Measurements from ENCODE around the gene PRSS27. TPM values are rescaled to one million over a fixed set of nuclear protein-coding genes. Genes with fewer than 3 reads are reported as not detected.

PRSS27 gene
- total RNA-seq, 2 experiments from 2014 or later = 1.5 to 1.7 TPM

DNA sequence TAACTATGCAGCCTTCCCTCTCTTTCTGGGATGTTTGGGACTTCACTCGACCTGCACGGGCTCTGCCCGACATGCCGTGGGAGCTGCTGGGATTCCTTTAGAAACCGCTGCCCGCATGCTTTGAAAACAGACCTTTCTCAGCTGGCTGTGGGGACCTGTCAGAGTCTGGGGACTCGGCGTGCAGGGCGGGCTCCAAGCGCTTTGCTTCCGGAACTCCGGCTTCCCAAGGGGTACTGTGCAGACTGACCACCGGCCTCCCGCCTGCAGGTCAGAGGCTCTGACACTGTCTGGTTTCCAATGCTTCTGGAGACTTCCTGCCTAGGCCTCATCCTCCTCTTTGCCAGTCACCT is 11.8 kb downstream of the PRSS27 start:
- Mint-ChIP-seq H3K36me3 (ENCODE audit: low read depth) (peaks cover 3% of the 10 kb centered on the region), H3K4me1 (no peaks in the 10 kb centered on the region), H3K9me3 (no peaks in the 10 kb centered on the region), H3K27me3 (no peaks in the 10 kb centered on the region), H3K4me3 (no peak overlapping the region), H3K27ac (no peak overlapping the region)
- ChIA-PET POLR2A (no interaction called here), CTCF (interaction anchor here (0.5 kb wide), 1 partner anchor 398 kb away, joined by 4 read pairs; no protein-coding TSS in a partner anchor)
- DNase-seq = no peak

- CTCF ChIA-PET = no interaction called here
- H3K4me1 Mint-ChIP-seq = no peaks in the 10 kb centered on the region
These were observed 12.4 kb downstream of the PRSS27 start for GRCh38 chr16:2707368-2708289.

GRCh38 chr16:2706611-2707311 is 13.3 kb downstream of the PRSS27 start:
- CTCF ChIA-PET = no interaction called here
- H3K4me3 Mint-ChIP-seq = no peak overlapping the region
- POLR2A ChIA-PET = no interaction called here

More at GRCh38 chr16:2707368-2708289, 12.4 kb downstream of the PRSS27 start:
- Mint-ChIP-seq H3K9me3 (no peaks in the 10 kb centered on the region), H3K27me3 (no peaks in the 10 kb centered on the region), H3K36me3 (ENCODE audit: low read depth) (peaks cover 3% of the 10 kb centered on the region), H3K4me3 (no peak overlapping the region), H3K27ac (no peak overlapping the region)
- no peak for DNase-seq
- POLR2A ChIA-PET = no interaction called here

GRCh38 chr16:2706085-2706484 is 13.9 kb downstream of the PRSS27 start:
- H3K36me3 Mint-ChIP-seq (ENCODE audit: low read depth) = peaks cover 3% of the 10 kb centered on the region
- no peaks in the 10 kb centered on the region for H3K4me1 Mint-ChIP-seq
- POLR2A ChIA-PET = no interaction called here

More at GRCh38 chr16:2706611-2707311, 13.3 kb downstream of the PRSS27 start:
- no peaks in the 10 kb centered on the region for H3K9me3 Mint-ChIP-seq
- no peak for DNase-seq
- H3K27ac Mint-ChIP-seq = no peak overlapping the region
- peaks cover 3% of the 10 kb centered on the region for H3K36me3 Mint-ChIP-seq (ENCODE audit: low read depth)
- H3K27me3 Mint-ChIP-seq = no peaks in the 10 kb centered on the region
- no peaks in the 10 kb centered on the region for H3K4me1 Mint-ChIP-seq

DNA sequence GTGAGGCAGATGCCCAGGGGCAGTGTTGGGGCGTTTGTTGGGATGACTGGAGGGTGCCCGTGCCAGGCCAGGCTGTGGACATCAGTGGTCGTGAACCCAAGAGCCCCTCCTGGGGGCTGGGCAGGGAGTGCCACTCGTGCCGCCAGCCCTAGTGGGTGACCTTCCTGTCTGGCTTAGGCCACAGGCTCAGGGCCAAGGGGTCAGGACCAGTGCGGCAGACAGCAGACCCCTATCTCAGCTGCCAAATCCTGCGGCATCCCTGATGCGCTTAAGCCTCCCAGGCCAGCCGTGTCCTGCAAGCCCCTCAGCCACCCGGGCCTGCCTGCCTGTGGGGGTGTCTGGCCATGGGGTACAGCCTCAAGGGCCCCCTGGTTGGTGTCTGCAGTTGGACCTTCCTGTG is 14.7 kb downstream of the PRSS27 start:
- POLR2A ChIA-PET = no interaction called here
- Mint-ChIP-seq H3K36me3 (ENCODE audit: low read depth) (peaks cover 3% of the 10 kb centered on the region), H3K9me3 (no peaks in the 10 kb centered on the region)

More at GRCh38 chr16:2706085-2706484, 13.9 kb downstream of the PRSS27 start:
- Mint-ChIP-seq H3K27ac (no peak overlapping the region), H3K27me3 (no peaks in the 10 kb centered on the region), H3K9me3 (no peaks in the 10 kb centered on the region), H3K4me3 (no peak overlapping the region)
- CTCF ChIA-PET = no interaction called here
- DNase-seq = no peak

DNA sequence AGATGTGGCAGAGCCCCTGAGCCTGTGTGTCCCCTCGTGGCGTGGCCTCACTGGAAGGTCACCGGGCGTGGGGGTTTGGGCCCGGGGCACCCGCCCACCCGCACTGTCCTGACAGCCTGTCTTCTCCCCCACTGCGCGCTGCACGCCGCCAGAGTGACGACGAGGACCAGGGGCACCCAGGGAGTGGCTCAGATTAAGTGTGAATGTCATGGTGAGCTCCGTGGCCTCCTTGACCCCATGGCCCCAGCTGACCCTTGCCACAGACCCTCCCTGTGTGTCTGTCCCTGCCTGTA is 15.1 kb downstream of the PRSS27 start:
- no peaks in the 10 kb centered on the region for H3K4me1 Mint-ChIP-seq

More for the DNA sequence above, 14.7 kb downstream of the PRSS27 start:
- Mint-ChIP-seq H3K27ac (no peak overlapping the region), H3K27me3 (no peaks in the 10 kb centered on the region), H3K4me1 (no peaks in the 10 kb centered on the region), H3K4me3 (no peak overlapping the region)
- CTCF ChIA-PET = no interaction called here
- DNase-seq = no peak

GRCh38 chr16:2704166-2704982 is 15.7 kb downstream of the PRSS27 start:
- Mint-ChIP-seq H3K9me3 (no peaks in the 10 kb centered on the region), H3K36me3 (ENCODE audit: low read depth) (peaks cover 3% of the 10 kb centered on the region), H3K27me3 (no peaks in the 10 kb centered on the region), H3K4me3 (no peak overlapping the region), H3K4me1 (no peaks in the 10 kb centered on the region), H3K27ac (no peak overlapping the region)
- DNase-seq = no peak
- ChIA-PET POLR2A (no interaction called here), CTCF (no interaction called here)

More for the DNA sequence above, 15.1 kb downstream of the PRSS27 start:
- Mint-ChIP-seq H3K4me3 (no peak overlapping the region), H3K36me3 (ENCODE audit: low read depth) (peaks cover 3% of the 10 kb centered on the region), H3K27ac (no peak overlapping the region), H3K27me3 (no peaks in the 10 kb centered on the region), H3K9me3 (no peaks in the 10 kb centered on the region)
- POLR2A ChIA-PET = no interaction called here
- no peak for DNase-seq
- CTCF ChIA-PET = no interaction called here

DNA sequence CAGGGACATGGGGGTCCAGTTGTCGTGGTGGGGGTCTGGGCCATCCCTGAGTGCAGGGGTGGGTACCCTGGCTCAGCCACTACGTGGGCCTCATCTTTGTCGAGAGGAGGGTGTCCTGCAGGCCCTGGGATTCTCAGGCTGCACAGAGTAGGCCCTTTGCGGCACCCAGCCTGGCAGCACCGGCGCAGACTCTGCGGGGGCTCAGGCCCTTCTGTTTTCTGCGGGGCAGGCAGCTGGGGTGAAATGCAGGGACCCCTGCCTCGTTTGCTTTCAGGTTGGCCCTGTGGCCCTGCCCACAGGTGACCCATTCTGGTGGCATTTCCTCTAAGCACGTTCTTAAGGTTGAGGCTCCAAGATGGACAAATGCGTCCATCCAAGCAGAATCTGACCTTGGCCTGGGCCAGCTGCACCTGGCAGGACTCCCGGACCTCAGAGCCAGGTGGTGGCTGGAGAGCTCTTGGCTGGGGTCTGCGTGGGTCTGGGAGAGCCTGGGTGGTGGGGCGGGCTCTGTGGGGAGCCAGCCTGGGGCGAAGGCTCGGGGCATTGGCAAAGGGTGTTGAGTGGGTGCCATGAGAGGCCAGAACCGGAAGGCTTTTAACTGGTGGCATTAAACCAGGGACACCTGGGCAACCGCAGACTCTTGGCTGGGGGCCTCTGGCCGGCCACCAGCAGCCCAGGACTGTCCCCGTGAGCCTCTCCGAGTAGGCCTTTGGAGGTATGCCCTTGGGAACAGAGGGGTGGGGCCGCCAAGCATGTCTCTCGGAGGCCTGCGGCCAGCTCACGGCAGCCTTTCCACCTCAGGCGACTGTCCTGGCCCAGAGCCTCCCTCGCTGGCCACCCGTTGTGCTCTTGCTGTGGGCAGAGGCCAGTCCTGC is 16.9 kb downstream of the PRSS27 start:
- ChIA-PET POLR2A (no interaction called here), CTCF (no interaction called here)
- Mint-ChIP-seq H3K9me3 (no peaks in the 10 kb centered on the region), H3K4me1 (no peaks in the 10 kb centered on the region), H3K36me3 (ENCODE audit: low read depth) (peaks cover 2% of the 10 kb centered on the region), H3K4me3 (no peak overlapping the region), H3K27ac (no peak overlapping the region), H3K27me3 (no peaks in the 10 kb centered on the region)
- no peak for DNase-seq

DNA sequence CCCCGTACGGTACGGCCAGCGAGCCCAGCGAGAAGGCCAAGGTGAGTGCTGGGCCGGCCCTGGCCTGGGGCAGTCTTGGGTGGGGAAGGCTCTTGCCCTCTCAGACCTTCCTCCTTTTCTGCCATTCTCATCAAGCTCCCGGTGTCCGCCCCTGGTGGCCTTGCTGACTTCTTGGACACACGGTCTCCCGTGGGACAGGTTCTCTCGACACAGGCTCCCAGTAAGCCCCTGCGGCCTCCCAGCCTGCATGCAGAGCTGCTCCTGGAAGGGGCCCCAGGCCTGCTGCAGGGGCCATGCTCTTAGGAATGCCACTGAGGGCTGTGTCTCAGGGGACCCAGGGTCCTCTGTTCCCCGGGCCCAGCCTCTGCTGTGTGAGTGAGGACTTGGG is 17.6 kb downstream of the PRSS27 start:
- CTCF ChIA-PET = interaction anchor here (1.2 kb wide), 1 partner anchor 11 kb away, joined by 4 read pairs; no protein-coding TSS in a partner anchor
- no peak overlapping the region for H3K4me3 Mint-ChIP-seq
- no peaks in the 10 kb centered on the region for H3K27me3 Mint-ChIP-seq
- no peaks in the 10 kb centered on the region for H3K4me1 Mint-ChIP-seq
- no peaks in the 10 kb centered on the region for H3K9me3 Mint-ChIP-seq
- POLR2A ChIA-PET = no interaction called here
- no peak for DNase-seq
- no peak overlapping the region for H3K27ac Mint-ChIP-seq
- no peaks in the 10 kb centered on the region for H3K36me3 Mint-ChIP-seq (ENCODE audit: low read depth)

- ChIA-PET CTCF (interaction anchor here (1.2 kb wide), 1 partner anchor 10 kb away, joined by 4 read pairs; no protein-coding TSS in a partner anchor), POLR2A (no interaction called here)
- H3K27me3 Mint-ChIP-seq = no peaks in the 10 kb centered on the region
- H3K4me3 Mint-ChIP-seq = no peak overlapping the region
- peaks cover 4% of the 10 kb centered on the region for H3K36me3 Mint-ChIP-seq (ENCODE audit: low read depth)
- peak overlapping the region; percentile 5 for H3K27ac Mint-ChIP-seq
- DNase-seq = no peak
- no peaks in the 10 kb centered on the region for H3K9me3 Mint-ChIP-seq
- no peaks in the 10 kb centered on the region for H3K4me1 Mint-ChIP-seq
These were observed 18.1 kb downstream of the PRSS27 start for GRCh38 chr16:2701713-2702437.

- Mint-ChIP-seq H3K27ac (no peak overlapping the region), H3K27me3 (no peaks in the 10 kb centered on the region), H3K4me3 (no peak overlapping the region), H3K36me3 (ENCODE audit: low read depth) (peaks cover 4% of the 10 kb centered on the region), H3K4me1 (no peaks in the 10 kb centered on the region), H3K9me3 (no peaks in the 10 kb centered on the region)
- no peak for DNase-seq
- POLR2A ChIA-PET = no interaction called here
- CTCF ChIA-PET = interaction anchor here (1.2 kb wide), 1 partner anchor 10 kb away, joined by 4 read pairs; no protein-coding TSS in a partner anchor
These were observed 18.8 kb downstream of the PRSS27 start for GRCh38 chr16:2701272-2701671.

DNA sequence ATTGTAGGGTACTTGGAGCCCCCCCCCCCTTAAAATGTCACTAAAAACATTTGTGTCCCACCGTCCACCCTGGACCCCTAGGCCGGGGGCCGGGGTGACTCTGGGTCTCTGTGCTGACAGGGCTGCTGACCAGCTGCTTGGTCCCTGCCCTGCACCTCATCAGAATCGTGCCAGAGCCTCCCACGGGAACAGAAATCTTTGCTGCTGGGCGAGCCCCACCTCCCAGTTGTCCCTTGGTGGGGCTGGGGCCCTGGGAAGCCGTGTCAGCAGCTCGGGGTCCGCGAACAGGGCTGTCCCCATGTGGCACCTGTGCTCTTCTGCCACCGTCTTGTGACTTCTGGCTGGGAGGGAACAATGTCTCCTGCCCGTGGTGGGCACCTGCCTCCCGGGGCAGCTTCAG is 19.2 kb downstream of the PRSS27 start:
- Mint-ChIP-seq H3K9me3 (no peaks in the 10 kb centered on the region), H3K4me3 (no peak overlapping the region), H3K27ac (no peak overlapping the region), H3K4me1 (no peaks in the 10 kb centered on the region), H3K27me3 (no peaks in the 10 kb centered on the region), H3K36me3 (ENCODE audit: low read depth) (peaks cover 4% of the 10 kb centered on the region)
- ChIA-PET CTCF (no interaction called here), POLR2A (no interaction called here)
- DNase-seq = no peak

Measured in activated CD4-positive, alpha-beta T cell treated with anti-CD3 and anti-CD28 coated beads, Interleukin-2, amount 10 ng/mL, durations not matched to agents 7 days and 5 days (primary cell).